SK-MEL-5 (cell line): ENCODE measurements around the gene TMEM141. TPM values are rescaled to one million over a fixed set of nuclear protein-coding genes. Genes with fewer than 3 reads are reported as not detected.
"Not testable (repeated sequence)": the region's sequence is repeated elsewhere in the genome, so short reads cannot be mapped to it uniquely, and the experiment has no call there.

Experiments used
- DNase-seq: peaks from one replicate; pipeline ENCODE4 v3.0.0-alpha.2; 2016; ENCODE audit warnings: low read depth, low spot score
- in situ Hi-C: cut with HindIII; loops from 2 replicates; pipeline ENCODE4 v1.10.0; 2016; ENCODE audit warnings: low sequenced_read_pairs, high pct_unique_total_duplicates, low pct_unique_long_range_greater_than_20kb
- total RNA-seq: library from RNA; depleted of rRNA; stranded (reverse); fragments of >200 nt; shearing (Covaris generic); gene quantifications from 2 replicates; pipeline ENCODE4 v1.2.3, GENCODE V29; 2014

The TMEM141 gene
- total RNA-seq, 1 experiment from 2014 or later = 47.1 TPM

- in situ Hi-C loops = no loop called here
- DNase-seq = no peak
Measured at GRCh38 chr9:136832581-136832980, 41.4 kb downstream of the TMEM141 start.

- DNase-seq, in situ Hi-C loops: not testable (repeated sequence)
Measured at GRCh38 chr9:136833381-136834048, 42.4 kb downstream of the TMEM141 start.

DNA sequence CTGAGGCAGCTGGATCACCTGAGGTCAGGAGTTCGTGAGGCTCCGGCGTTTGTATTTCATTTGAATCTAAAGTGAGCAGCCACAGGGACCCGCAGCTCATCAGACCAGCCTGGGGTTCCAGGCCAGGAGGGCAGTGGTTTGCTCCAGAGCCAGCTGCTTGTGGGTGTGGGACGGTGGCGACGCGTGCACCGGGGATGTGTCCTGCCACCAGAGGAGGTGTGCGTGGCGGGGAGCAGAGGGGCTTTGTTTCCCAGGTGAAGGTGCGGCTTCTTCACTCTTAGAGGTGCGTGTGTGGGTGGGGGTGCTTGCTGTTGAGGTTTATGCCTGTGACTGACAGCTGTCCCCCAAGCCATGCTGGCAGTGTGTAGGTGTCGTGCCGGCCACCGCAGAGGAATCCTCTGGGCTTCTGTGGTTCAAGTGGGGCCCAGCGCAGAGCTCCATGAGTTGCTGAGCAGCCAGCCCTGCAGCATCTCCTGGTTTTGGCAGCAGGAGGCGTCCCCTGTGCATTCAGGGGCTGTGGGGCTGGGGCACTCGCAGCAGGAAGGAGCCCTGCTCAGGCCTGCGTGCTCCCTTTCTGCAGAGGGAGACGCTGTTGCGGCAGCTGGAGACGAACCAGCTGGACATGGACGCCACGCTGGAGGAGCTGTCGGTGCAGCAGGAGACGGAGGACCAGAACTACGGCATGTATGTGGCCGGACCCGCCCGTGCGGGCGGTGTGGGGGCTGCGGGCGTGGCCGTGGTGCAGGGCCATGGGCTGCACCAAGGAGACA, 44.2 kb downstream of the TMEM141 start:
- in situ Hi-C loops = no loop called here
- no peak for DNase-seq

- no peak for DNase-seq
- in situ Hi-C loops = no loop called here
Measured at GRCh38 chr9:136835932-136836904, 45.1 kb downstream of the TMEM141 start.

DNA sequence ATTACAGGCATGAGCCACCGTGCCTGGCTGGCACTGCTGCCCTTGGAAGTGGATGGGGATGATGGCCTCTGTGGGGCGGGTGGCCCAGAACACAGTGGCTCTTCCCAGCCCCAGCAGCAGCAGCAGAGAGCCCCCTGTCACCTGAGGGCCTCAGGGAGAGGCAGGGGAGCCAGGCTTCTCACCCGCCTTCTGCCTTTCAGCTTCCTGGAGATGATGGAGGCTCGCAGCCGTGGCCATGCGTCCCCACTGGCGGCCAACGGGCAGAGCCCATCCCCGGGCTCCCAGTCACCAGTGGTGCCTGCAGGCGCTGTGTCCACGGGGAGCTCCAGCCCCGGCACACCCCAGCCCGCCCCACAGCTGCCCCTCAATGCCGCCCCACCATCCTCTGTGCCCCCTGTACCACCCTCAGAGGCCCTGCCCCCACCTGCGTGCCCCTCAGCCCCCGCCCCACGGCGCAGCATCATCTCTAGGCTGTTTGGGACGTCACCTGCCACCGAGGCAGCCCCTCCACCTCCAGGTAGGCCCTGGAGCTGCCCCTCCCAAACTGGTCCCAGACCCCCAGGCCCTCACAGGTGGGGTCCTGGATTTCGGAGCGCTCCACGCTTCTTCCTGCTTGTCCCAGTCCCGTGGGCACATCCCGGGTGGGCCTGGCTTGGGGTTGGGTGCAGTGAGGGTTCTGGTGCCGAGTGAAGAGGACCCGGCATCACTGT, 46.2 kb downstream of the TMEM141 start:
- in situ Hi-C loops = no loop called here
- DNase-seq = no peak

GRCh38 chr9:136837856-136838277, 46.7 kb downstream of the TMEM141 start:
- in situ Hi-C loops, DNase-seq: not testable (repeated sequence)

- DNase-seq = no peak
- in situ Hi-C loops = no loop called here
Measured at GRCh38 chr9:136838314-136839228, 47.4 kb downstream of the TMEM141 start.

DNA sequence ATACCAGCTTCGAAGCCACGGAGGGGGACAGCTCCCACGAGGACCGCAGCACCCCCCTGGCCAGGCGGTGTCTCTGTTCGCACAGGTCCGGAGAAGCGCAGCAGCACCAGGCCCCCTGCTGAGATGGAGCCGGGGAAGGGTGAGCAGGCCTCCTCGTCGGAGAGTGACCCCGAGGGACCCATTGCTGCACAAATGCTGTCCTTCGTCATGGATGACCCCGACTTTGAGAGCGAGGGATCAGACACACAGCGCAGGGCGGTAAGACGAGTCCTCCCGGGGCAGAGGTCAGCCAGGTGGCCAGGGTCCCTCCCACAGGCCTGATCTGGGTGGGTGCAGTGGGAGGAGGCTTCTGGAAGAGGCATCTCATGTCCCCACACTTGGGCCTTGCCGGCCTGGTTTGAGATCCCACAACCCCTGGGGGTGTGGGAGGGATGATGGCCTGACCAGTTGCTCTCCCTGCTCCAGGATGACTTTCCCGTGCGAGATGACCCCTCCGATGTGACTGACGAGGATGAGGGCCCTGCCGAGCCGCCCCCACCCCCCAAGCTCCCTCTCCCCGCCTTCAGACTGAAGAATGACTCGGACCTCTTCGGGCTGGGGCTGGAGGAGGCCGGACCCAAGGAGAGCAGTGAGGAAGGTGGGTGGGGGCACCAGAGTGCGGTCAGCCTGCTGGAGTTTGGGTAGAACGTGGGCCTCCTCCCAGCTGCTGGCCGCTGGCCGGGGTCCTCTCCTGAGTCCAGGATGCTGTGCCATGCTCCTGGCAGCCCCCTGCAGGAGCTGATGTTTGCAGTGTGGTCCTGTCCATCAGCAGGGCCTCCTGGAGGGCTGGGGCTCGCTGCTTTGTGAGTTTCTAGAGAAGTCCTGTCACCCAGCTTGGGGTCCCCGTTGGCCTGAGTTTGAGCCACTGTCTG, 48.3 kb downstream of the TMEM141 start:
- DNase-seq = no peak
- in situ Hi-C loops = no loop called here

GRCh38 chr9:136840140-136840876, 49.2 kb downstream of the TMEM141 start:
- DNase-seq = no peak
- in situ Hi-C loops = no loop called here

DNA sequence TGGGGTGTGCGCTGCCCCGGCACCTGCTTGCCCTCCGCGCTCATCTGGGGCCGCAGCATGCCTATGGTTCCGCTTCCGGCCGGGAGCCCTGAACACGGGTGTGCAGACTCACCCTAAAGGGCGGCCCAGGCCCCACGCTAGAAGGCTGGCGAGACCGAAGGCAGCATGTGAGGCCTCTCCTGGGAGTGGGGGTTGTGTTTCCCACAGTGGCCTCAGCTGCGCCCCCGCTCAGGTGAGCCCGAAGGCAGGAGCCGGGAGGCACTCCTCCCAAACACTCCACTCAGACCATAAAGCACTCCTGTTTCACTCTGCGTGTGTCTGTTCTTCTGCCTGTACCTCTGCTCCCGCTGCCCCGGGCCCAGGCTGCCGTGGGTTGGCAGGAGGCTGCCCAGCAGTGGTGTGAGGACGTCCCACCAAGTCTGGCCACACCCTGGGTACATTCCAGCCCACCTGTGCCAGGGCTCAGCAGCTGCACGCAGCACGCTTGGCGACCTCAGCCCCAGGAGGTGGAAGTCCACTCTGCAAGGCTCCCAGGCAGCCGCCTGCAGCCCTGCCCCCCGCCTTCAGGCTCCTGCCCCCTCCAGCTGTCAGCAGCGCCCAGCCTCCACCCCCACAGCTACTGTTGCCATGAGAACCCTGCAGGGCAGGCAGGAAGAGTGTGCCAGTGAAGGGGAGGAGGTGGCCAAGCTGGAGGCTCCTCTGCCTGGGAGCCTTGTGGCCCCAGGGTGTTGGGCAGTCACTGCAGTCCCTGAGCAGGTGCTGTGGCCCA, 49.9 kb downstream of the TMEM141 start:
- no peak for DNase-seq
- in situ Hi-C loops = no loop called here

DNA sequence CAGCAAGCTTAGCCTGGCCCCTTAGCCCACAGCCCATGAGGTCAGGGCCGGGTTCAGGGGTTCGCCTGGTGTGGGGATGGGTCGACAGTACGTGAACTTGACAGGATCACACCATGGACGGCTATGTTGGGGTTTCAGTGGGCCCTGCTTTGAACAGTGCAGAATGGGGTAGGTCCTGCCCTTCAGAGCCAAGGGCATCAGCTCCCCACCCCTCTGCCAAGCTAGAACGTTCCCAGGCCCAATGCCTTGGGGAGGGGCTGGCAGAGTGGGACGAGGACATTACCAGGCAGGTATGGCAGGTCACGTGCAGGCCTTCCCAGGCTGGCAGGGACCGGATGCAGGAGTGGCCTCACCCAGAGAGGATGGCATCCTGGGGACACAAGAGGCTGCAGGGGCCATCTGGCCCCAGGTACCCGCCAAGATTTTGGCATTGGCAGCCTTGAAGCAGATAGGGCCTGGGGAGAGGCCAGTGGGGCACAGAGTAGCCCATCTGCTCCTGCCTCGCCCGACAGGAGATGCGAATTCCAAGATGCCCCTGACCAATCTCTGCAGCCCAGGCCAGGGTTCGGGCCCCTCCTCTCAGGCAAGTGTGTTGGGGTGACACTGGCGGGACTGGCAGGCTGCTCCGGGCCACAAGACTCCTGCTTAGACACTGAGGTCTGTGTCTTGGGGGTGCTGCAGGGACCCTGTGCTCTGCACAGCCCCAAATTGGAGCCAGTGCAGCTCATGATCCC, 50.7 kb downstream of the TMEM141 start:
- DNase-seq, in situ Hi-C loops: not testable (repeated sequence)

DNA sequence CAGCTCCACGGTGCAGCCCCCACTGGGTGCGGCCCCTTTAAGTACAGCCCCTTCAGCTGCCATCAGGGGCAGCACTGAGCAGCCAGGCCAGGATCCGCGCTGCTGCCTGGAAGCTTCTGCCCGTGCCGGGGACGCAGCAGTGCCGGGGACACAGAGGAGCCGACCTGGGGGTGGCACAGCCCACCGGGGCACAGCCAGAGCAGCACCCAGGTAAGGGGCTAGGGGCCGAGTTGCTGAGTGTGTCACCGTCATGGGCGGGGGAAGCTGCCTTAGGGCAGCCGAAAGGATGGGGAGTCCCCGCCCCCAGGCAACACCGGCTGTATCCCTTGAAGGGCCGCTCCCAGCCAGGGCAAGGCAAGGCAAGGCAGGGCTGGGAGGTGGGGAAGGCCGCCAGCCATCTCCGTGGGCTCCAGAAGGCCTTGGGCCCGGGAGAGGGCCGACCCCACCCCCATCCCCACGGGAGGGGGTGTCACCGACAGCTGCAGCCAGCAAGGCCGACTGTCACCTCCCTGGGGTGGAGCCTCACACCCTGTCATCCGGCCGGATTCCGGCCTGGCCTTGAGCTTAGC, 51.3 kb downstream of the TMEM141 start, which contains the start of gene AJM1:
AJM1 (plus strand) TSS at position 99 of the 569 bp plus-strand sequence. CDS start 1,937 bp downstream, outside the sequence.
- peak; percentile 78 for DNase-seq
- in situ Hi-C loops = not testable (repeated sequence)
